GM23248 (cell line): ENCODE results near the gene CFAP99. TPM values are rescaled to one million over a fixed set of nuclear protein-coding genes. Genes with fewer than 3 reads are reported as not detected.

ENCODE experiments used
- DNase-seq: peaks from one replicate; pipeline ENCODE4 v3.0.0-alpha.2; 2015
- H2AFZ ChIP-seq: fragments of 200-600 bp; sonication (generic); 2 replicates; pipeline ENCODE4 v1.6.1; 2016; ENCODE audit warnings: antibody characterized with exemption
- H3F3A ChIP-seq: fragments of 200-600 bp; sonication (generic); 2 replicates; pipeline ENCODE4 v1.6.1; 2016; ENCODE audit warnings: mild to moderate bottlenecking, antibody characterized with exemption, mixed run types; ENCODE audit not compliant: insufficient read depth
- H3K27ac ChIP-seq: fragments of 200-600 bp; sonication (generic); 2 replicates; pipeline ENCODE4 v1.5.1; 2016; ENCODE audit warnings: mild to moderate bottlenecking
- H3K27me3 ChIP-seq: fragments of 200-600 bp; sonication (generic); replicated peaks from 2 replicates; pipeline ENCODE4 v1.6.1; 2016; ENCODE audit warnings: mild to moderate bottlenecking; ENCODE audit not compliant: insufficient read depth
- H3K36me3 ChIP-seq: fragments of 200-600 bp; sonication (generic); 2 replicates; pipeline ENCODE4 v1.6.1; 2016; ENCODE audit warnings: low read depth, mild to moderate bottlenecking
- H3K4me1 ChIP-seq: fragments of 200-600 bp; sonication (generic); 2 replicates; pipeline ENCODE4 v1.6.1; 2016; ENCODE audit warnings: mild to moderate bottlenecking; ENCODE audit not compliant: insufficient read depth
- H3K4me2 ChIP-seq: fragments of 200-600 bp; sonication (generic); one replicate; pipeline ENCODE4 v1.6.1; 2016; ENCODE audit warnings: mild to moderate bottlenecking; ENCODE audit not compliant: unreplicated experiment
- H3K4me3 ChIP-seq: fragments of 200-600 bp; sonication (generic); 2 replicates; pipeline ENCODE4 v1.5.1; 2016; ENCODE audit warnings: mild to moderate bottlenecking
- H3K79me2 ChIP-seq: fragments of 200-600 bp; sonication (generic); 2 replicates; pipeline ENCODE4 v1.6.1; 2016; ENCODE audit warnings: mild to moderate bottlenecking; ENCODE audit not compliant: insufficient read depth
- H3K9ac ChIP-seq: fragments of 200-600 bp; sonication (generic); 2 replicates; pipeline ENCODE4 v1.6.1; 2016; ENCODE audit warnings: mild to moderate bottlenecking
- H3K9me2 ChIP-seq: fragments of 200-600 bp; sonication (generic); 2 replicates; pipeline ENCODE4 v1.6.1; 2016; ENCODE audit warnings: mixed run types, mild to moderate bottlenecking, moderate library complexity; ENCODE audit not compliant: insufficient read depth
- H3K9me3 ChIP-seq: fragments of 200-600 bp; sonication (generic); one replicate; pipeline ENCODE4 v1.6.1; 2017; ENCODE audit warnings: low read depth
- H4K20me1 ChIP-seq: fragments of 200-600 bp; sonication (generic); 2 replicates; pipeline ENCODE4 v1.6.0; 2016; ENCODE audit not compliant: insufficient read depth
- EZH2 ChIP-seq: fragments of 200-600 bp; sonication (generic); IDR thresholded peaks from 2 replicates; pipeline ENCODE4 v1.6.1; 2018; ENCODE audit warnings: antibody characterized with exemption, mild to moderate bottlenecking; ENCODE audit not compliant: insufficient read depth, poor library complexity, severe bottlenecking
- EZH2phosphoT487 ChIP-seq: fragments of 200-600 bp; sonication (generic); IDR thresholded peaks from 2 replicates; pipeline ENCODE4 v1.6.1; 2018; ENCODE audit warnings: antibody characterized with exemption, moderate library complexity, mild to moderate bottlenecking, low read depth; ENCODE audit not compliant: insufficient read depth
- WGBS, 2 experiments: methylation state at CpG; one replicate each; pipeline ENCODE4 v1.1.6; 2015 to 2017; ENCODE audit warnings: low lambda C conversion rate in 2 of 2, low coverage in 1 of 2; ENCODE audit errors: missing lambda C conversion rate in 2 of 2; 5-methylcytosine and 5-hydroxymethylcytosine counted together
- in situ Hi-C: fragments of 300-500 bp; cut with MboI; formaldehyde crosslinking; loops from 2 replicates; pipeline ENCODE4 v1.15.0; 2020
- polyA plus RNA-seq: library from polyadenylated mRNA; unstranded; fragments of >200 nt; fragmentation: Nextera tagmentation; extraction: Ambion mirVana; gene quantifications from 2 replicates; pipeline ENCODE4 v1.2.1, GENCODE V29; 2016
- total RNA-seq: library from RNA; depleted of rRNA; stranded (reverse); fragments of >200 nt; shearing (Covaris generic); gene quantifications from 2 replicates; pipeline ENCODE4 v1.2.3, GENCODE V29; 2014

The CFAP99 gene
- total and polyA plus RNA-seq, 2 experiments from 2014 or later: not detected

GRCh38 chr4:2457481-2458295 is 38.9 kb downstream of the CFAP99 start:
- Histone ChIP-seq H4K20me1 (no peaks in the 10 kb centered on the region), H3K9me3 (no peaks in the 10 kb centered on the region), H2AFZ (no peak overlapping the region), H3K79me2 (no peaks in the 10 kb centered on the region), H3K4me3 (no peak overlapping the region), H3K4me1 (no peaks in the 10 kb centered on the region), H3F3A (no peaks in the 10 kb centered on the region), H3K9ac (no peak overlapping the region), H3K27me3 (no peaks in the 10 kb centered on the region), H3K9me2 (no peaks in the 10 kb centered on the region), H3K27ac (no peak overlapping the region), H3K4me2 (no peak overlapping the region), H3K36me3 (no peaks in the 10 kb centered on the region)
- DNase-seq: no peak
- TF ChIP-seq EZH2phosphoT487 (no peak), EZH2 (no peak)
- in situ Hi-C loops: no loop called here
- WGBS, 2 experiments: 85 to 86% methylated on average over 22 to 24 of the region's 24 CpGs

GRCh38 chr4:2458546-2459491 is 40.1 kb downstream of the CFAP99 start:
- no peak overlapping the region for H2AFZ ChIP-seq
- in situ Hi-C loops: no loop called here
- H3K4me3 ChIP-seq: no peak overlapping the region
- DNase-seq: no peak
- no peaks in the 10 kb centered on the region for H3K27me3 ChIP-seq
- TF ChIP-seq EZH2 (no peak), EZH2phosphoT487 (no peak)
- H3K4me2 ChIP-seq: no peak overlapping the region
- 76 to 78% methylated on average over 33 to 38 of the region's 38 CpGs for WGBS, 2 experiments
- H3K9me3 ChIP-seq: no peaks in the 10 kb centered on the region
- H3K9me2 ChIP-seq: no peaks in the 10 kb centered on the region
- no peak overlapping the region for H3K9ac ChIP-seq
- no peaks in the 10 kb centered on the region for H3K79me2 ChIP-seq
- H3K36me3 ChIP-seq: no peaks in the 10 kb centered on the region
- no peaks in the 10 kb centered on the region for H3F3A ChIP-seq
- no peaks in the 10 kb centered on the region for H3K4me1 ChIP-seq
- no peak overlapping the region for H3K27ac ChIP-seq
- H4K20me1 ChIP-seq: no peaks in the 10 kb centered on the region

- Histone ChIP-seq H3K4me1 (no peaks in the 10 kb centered on the region), H3K27ac (no peak overlapping the region), H3K9ac (no peak overlapping the region), H3F3A (no peaks in the 10 kb centered on the region), H3K4me3 (no peak overlapping the region), H4K20me1 (no peaks in the 10 kb centered on the region), H3K9me2 (no peaks in the 10 kb centered on the region), H2AFZ (no peak overlapping the region), H3K27me3 (no peaks in the 10 kb centered on the region), H3K9me3 (no peaks in the 10 kb centered on the region), H3K79me2 (no peaks in the 10 kb centered on the region), H3K4me2 (no peak overlapping the region), H3K36me3 (no peaks in the 10 kb centered on the region)
- in situ Hi-C loops: no loop called here
- no peak for DNase-seq
- TF ChIP-seq EZH2 (no peak), EZH2phosphoT487 (no peak)
- WGBS, 2 experiments: 75 to 82% methylated on average over 15 to 19 of the region's 19 CpGs
These were observed 41.0 kb downstream of the CFAP99 start for GRCh38 chr4:2459589-2460349.
